HepG2 (cell line): ENCODE measurements around the gene RIMS3. TPM values are rescaled to one million over a fixed set of nuclear protein-coding genes. Genes with fewer than 3 reads are reported as not detected.

ENCODE experiments used
- AGO1 ChIP-seq: fragments of 200-400 bp; formaldehyde crosslinking; IDR thresholded peaks from 2 replicates; pipeline ENCODE4 v1.6.1; 2017; ENCODE audit warnings: mild to moderate bottlenecking, low read depth, low read length, moderate library complexity; ENCODE audit not compliant: poor library complexity, severe bottlenecking
- ARNT2 ChIP-seq: sonication (generic); formaldehyde crosslinking; IDR thresholded peaks from 2 replicates; pipeline ENCODE4 v1.8.0; 2022; ENCODE audit warnings: mild to moderate bottlenecking, low read depth, missing genetic modification reagents, moderate library complexity
- CBX2 ChIP-seq, 2 experiments: fragments of 200-600 bp in 1 of 2; sonication (generic); formaldehyde crosslinking in 1 of 2; IDR thresholded peaks; 2 replicates each; pipeline versions ENCODE4 v1.7.0 to v1.8.1; 2018 to 2022; ENCODE audit warnings: low read depth in 2 of 2, low read length in 1 of 2, mild to moderate bottlenecking in 1 of 2, missing genetic modification reagents in 1 of 2
- ETV6 ChIP-seq: sonication (generic); formaldehyde crosslinking; conservative IDR thresholded peaks from 2 replicates; pipeline ENCODE4 v1.4.0; 2020; ENCODE audit warnings: missing genetic modification reagents
- FOSL2 ChIP-seq: sonication (generic); formaldehyde crosslinking; IDR thresholded peaks from 2 replicates; pipeline ENCODE4 v1.4.0; 2020; ENCODE audit warnings: missing genetic modification reagents
- GATAD1 ChIP-seq: IDR thresholded peaks from 2 replicates; pipeline ENCODE4 v1.6.1; 2016; ENCODE audit warnings: missing genetic modification reagents, missing compliant biosample characterization
- IRX3 ChIP-seq: sonication (generic); formaldehyde crosslinking; IDR thresholded peaks from 2 replicates; pipeline ENCODE4 v1.8.1; 2023; ENCODE audit warnings: mild to moderate bottlenecking, low read depth, missing genetic modification reagents, borderline replicate concordance
- ISX ChIP-seq: sonication (generic); formaldehyde crosslinking; conservative IDR thresholded peaks from 2 replicates; pipeline ENCODE4 v1.5.0; 2020; ENCODE audit warnings: missing genetic modification reagents
- MAF1 ChIP-seq: sonication (generic); formaldehyde crosslinking; IDR thresholded peaks from 2 replicates; pipeline ENCODE4 v1.5.0; 2020; ENCODE audit warnings: missing genetic modification reagents, borderline replicate concordance
- MLLT10 ChIP-seq: sonication (generic); formaldehyde crosslinking; IDR thresholded peaks from 2 replicates; pipeline ENCODE4 v1.4.0; 2020; ENCODE audit warnings: missing genetic modification reagents
- MTF1 ChIP-seq: sonication (generic); formaldehyde crosslinking; IDR thresholded peaks from 2 replicates; pipeline ENCODE4 v1.5.0; 2020; ENCODE audit warnings: missing genetic modification reagents
- NFRKB ChIP-seq: fragments of 450-650 bp; IDR thresholded peaks from 2 replicates; pipeline ENCODE4 v1.6.1; 2017
- NR2F6 ChIP-seq, 2 experiments: IDR thresholded peaks; 2 replicates each; pipeline ENCODE4 v1.6.1; 2016; ENCODE audit warnings: antibody characterized with exemption in 1 of 2, mild to moderate bottlenecking in 1 of 2
- PHF8 ChIP-seq: sonication (generic); formaldehyde crosslinking; IDR thresholded peaks from 2 replicates; pipeline ENCODE4 v1.5.0; 2020; ENCODE audit warnings: missing genetic modification reagents
- RCOR2 ChIP-seq: IDR thresholded peaks from 2 replicates; pipeline ENCODE4 v1.6.1; 2016; ENCODE audit warnings: missing biosample characterization, missing genetic modification reagents
- RFXANK ChIP-seq: IDR thresholded peaks from 2 replicates; pipeline ENCODE4 v1.6.1; 2016
- SMARCC2 ChIP-seq: fragments of 450-650 bp; IDR thresholded peaks from 2 replicates; pipeline ENCODE4 v1.6.1; 2017; ENCODE audit warnings: antibody characterized with exemption, mild to moderate bottlenecking
- SUZ12 ChIP-seq: fragments of 150-350 bp; IDR thresholded peaks from 2 replicates; pipeline ENCODE4 v1.6.1; 2014; ENCODE audit warnings: low read depth, low read length
- TEAD3 ChIP-seq: optimal IDR thresholded peaks from 2 replicates; pipeline ENCODE3; 2016; ENCODE audit warnings: borderline replicate concordance
- ZFP36L1 ChIP-seq: sonication (generic); formaldehyde crosslinking; IDR thresholded peaks from 2 replicates; pipeline ENCODE4 v1.8.0; 2022; ENCODE audit warnings: mild to moderate bottlenecking, missing genetic modification reagents, moderate library complexity
- ZNF17 ChIP-seq: sonication (generic); formaldehyde crosslinking; IDR thresholded peaks from 2 replicates; pipeline ENCODE4 v1.5.0; 2020; ENCODE audit warnings: mild to moderate bottlenecking, missing genetic modification reagents
- ZNF30 ChIP-seq: sonication (generic); formaldehyde crosslinking; IDR thresholded peaks from 2 replicates; pipeline ENCODE4 v1.5.0; 2020; ENCODE audit warnings: mild to moderate bottlenecking, missing genetic modification reagents
- ZNF333 ChIP-seq: sonication (generic); formaldehyde crosslinking; IDR thresholded peaks from 2 replicates; pipeline ENCODE4 v1.4.0; 2020; ENCODE audit warnings: mild to moderate bottlenecking, missing genetic modification reagents, borderline replicate concordance
- ZNF562 ChIP-seq: sonication (generic); formaldehyde crosslinking; IDR thresholded peaks from 2 replicates; pipeline ENCODE4 v1.8.0; 2022; ENCODE audit warnings: missing genetic modification reagents, borderline replicate concordance
- ZNF660 ChIP-seq: sonication (generic); formaldehyde crosslinking; IDR thresholded peaks from 2 replicates; pipeline ENCODE4 v1.5.1; 2020; ENCODE audit warnings: mild to moderate bottlenecking, low read depth, missing genetic modification reagents, borderline replicate concordance
- ZNF773 ChIP-seq: sonication (generic); formaldehyde crosslinking; IDR thresholded peaks from 2 replicates; pipeline ENCODE4 v1.4.0; 2020; ENCODE audit warnings: missing genetic modification reagents, borderline replicate concordance
- polyA plus RNA-seq, 8 experiments: library from polyadenylated mRNA; depleted of rRNA in 3 of 8; stranded (reverse) in 7 of 8; unstranded in 1 of 8; fragments of >200 nt; fragmentation: Illumina TruSeq in 4 of 8; extraction: Trizol in 4 of 8; gene quantifications; 2 replicates each; pipeline versions ENCODE4 v1.2.1 to v1.2.3, GENCODE V29; 2011 to 2016; ENCODE audit warnings: low read depth in 4 of 8, missing spikeins in 1 of 8, mixed read lengths in 1 of 8; ENCODE audit not compliant: insufficient read depth in 1 of 8
- total RNA-seq, 5 experiments: library from RNA; depleted of rRNA; stranded (reverse); fragments of >200 nt; fragmentation: Illumina TruSeq; extraction: Trizol; gene quantifications; 2 replicates each; pipeline ENCODE4 v1.2.3, GENCODE V29; 2016; ENCODE audit warnings: low read depth in 1 of 5
- TF ChIP-seq, protein P1 (sequence below): IDR thresholded peaks from 2 replicates; pipeline ENCODE4 v1.6.1; 2018; ENCODE audit warnings: missing genetic modification reagents
- TF ChIP-seq, protein P2 (sequence below): sonication (generic); formaldehyde crosslinking; IDR thresholded peaks from 2 replicates; pipeline ENCODE4 v1.4.0; 2020; ENCODE audit warnings: mild to moderate bottlenecking, low read depth, missing genetic modification reagents
- TF ChIP-seq, protein P3 (sequence below): sonication (generic); formaldehyde crosslinking; IDR thresholded peaks from 2 replicates; pipeline ENCODE4 v1.4.0; 2020; ENCODE audit warnings: low read depth, mild to moderate bottlenecking, missing genetic modification reagents

The RIMS3 gene
- total and polyA plus RNA-seq, 2 of the 13 experiments (the other 11 are each of a cell fraction or from before 2014, with no cell fraction given), result 2.1 to 5.4 TPM

DNA sequence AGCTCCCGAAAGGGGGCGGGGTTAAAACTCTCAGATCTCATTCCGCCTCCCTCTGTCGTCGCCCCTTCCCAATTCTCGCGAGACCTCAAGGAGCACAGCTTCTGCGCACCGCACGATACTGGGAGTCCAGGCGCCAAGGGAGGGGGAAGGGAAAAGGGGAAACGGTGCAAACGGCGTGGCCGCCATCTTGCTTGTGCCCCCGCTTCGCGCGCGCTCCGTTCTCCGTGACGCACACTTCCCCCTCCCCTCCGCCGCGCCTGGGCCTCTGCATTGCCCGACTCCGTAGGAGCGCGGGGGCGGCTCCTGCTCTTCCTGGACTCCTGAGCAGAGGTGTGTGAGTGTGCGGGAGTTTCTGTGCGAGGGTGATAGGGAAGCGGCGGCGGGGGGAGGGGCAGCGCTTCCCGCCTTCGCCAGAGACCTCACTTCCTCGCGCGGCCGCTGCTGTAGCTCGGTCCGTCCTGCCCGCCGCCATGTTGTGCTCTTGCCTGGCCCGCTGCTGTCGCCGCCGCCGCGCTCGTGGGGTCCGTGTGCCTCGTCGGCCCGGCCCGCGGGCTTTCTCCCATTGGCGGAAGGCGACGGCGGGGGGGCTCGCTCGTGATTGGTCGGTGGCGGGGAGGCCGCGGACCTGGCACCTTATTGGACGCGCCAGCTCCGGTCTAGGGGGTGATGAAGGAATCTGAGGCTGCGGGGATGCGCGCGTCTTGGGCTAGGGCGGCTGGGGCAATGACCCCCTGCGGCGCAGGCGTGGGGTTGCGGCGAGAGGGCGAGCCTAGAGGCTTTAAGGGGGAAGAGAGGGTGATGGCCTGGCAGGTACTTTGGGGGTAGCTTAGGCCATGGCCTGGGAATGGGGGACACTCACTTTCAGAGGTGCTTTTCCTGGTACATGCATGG is 26.3 kb upstream of the RIMS3 start, which contains the start of gene NFYC (continued):
- TF ChIP-seq MLLT10 (CRISPR knock-in tag) (no peak), NR2F6 (IDR thresholded peaks at IDR 0.05) (peak; percentile 25; the same call in 1 of the 2 replicates), NR2F6 (CRISPR knock-in tag; IDR thresholded peaks at IDR 0.05) (peak; percentile 29; the same call in 1 of the 2 replicates), GATAD1 (peak; percentile 71), MAF1 (CRISPR knock-in tag) (no peak), RFXANK (CRISPR knock-in tag) (0 out of 2 replicates have a peak, but pooled peaks have one; percentile 73), SUZ12 (no peak), ZNF333 (CRISPR knock-in tag) (no peak), ISX (CRISPR knock-in tag) (no peak), ZNF660 (no peak), ZNF773 (CRISPR knock-in tag) (peak; percentile 91; the same call in 1 of the 2 replicates), MTF1 (peak; percentile 97; the same call in 1 of the 2 replicates), ZNF562 (CRISPR knock-in tag) (0 out of 2 replicates have a peak, but pooled peaks have one; percentile 18), ZFP36L1 (CRISPR knock-in tag) (peak; percentile 80), TEAD3 (CRISPR knock-in tag) (peak; percentile 12), ARNT2 (CRISPR knock-in tag) (peak; percentile 92), IRX3 (CRISPR knock-in tag) (peak; percentile 78; the same call in 1 of the 2 replicates), PHF8 (peak; percentile 86), CBX2 (IDR thresholded peaks at IDR 0.05; ENCODE audit: low read depth, low read length) (no peak), CBX2 (CRISPR knock-in tag; IDR thresholded peaks at IDR 0.05; ENCODE audit: low read depth) (no peak), RCOR2 (no peak; the same call in 1 of the 2 replicates), ETV6 (CRISPR knock-in tag) (peak; percentile 62; the same call in 1 of the 2 replicates), ZNF30 (CRISPR knock-in tag) (peak; percentile 82; the same call in 1 of the 2 replicates), NFRKB (peak; percentile 98), AGO1 (no peak), SMARCC2 (no peak), ZNF17 (CRISPR knock-in tag) (no peak), FOSL2 (CRISPR knock-in tag) (peak; percentile 62)
- TF ChIP-seq, protein P1, sequence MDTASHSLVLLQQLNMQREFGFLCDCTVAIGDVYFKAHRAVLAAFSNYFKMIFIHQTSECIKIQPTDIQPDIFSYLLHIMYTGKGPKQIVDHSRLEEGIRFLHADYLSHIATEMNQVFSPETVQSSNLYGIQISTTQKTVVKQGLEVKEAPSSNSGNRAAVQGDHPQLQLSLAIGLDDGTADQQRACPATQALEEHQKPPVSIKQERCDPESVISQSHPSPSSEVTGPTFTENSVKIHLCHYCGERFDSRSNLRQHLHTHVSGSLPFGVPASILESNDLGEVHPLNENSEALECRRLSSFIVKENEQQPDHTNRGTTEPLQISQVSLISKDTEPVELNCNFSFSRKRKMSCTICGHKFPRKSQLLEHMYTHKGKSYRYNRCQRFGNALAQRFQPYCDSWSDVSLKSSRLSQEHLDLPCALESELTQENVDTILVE (CRISPR knock-in tag), result peak; percentile 97
- TF ChIP-seq, protein P2, sequence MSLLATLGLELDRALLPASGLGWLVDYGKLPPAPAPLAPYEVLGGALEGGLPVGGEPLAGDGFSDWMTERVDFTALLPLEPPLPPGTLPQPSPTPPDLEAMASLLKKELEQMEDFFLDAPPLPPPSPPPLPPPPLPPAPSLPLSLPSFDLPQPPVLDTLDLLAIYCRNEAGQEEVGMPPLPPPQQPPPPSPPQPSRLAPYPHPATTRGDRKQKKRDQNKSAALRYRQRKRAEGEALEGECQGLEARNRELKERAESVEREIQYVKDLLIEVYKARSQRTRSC, result peak; percentile 45; the same call in 1 of the 2 replicates
- TF ChIP-seq, protein P3, sequence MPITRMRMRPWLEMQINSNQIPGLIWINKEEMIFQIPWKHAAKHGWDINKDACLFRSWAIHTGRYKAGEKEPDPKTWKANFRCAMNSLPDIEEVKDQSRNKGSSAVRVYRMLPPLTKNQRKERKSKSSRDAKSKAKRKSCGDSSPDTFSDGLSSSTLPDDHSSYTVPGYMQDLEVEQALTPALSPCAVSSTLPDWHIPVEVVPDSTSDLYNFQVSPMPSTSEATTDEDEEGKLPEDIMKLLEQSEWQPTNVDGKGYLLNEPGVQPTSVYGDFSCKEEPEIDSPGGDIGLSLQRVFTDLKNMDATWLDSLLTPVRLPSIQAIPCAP (CRISPR knock-in tag), result peak; percentile 48; the same call in 1 of the 2 replicates
